ENCODE data around the gene DCTPP1. TPM values are rescaled to one million over a fixed set of nuclear protein-coding genes. Genes with fewer than 3 reads are reported as not detected.

DCTPP1 gene
- total RNA-seq, 1 experiment from 2014 or later: 120 TPM

GRCh38 chr16:30474684-30475083 is 44.9 kb upstream of the DCTPP1 start:
- Mint-ChIP-seq H3K27ac (ENCODE audit: unreplicated experiment) (no peak overlapping the region), H3K4me1 (ENCODE audit: low read depth, unreplicated experiment) (no peaks in the 10 kb centered on the region), H3K4me3 (ENCODE audit: low read depth, unreplicated experiment) (no peak overlapping the region), H3K36me3 (ENCODE audit: insufficient read depth, unreplicated experiment) (no peaks in the 10 kb centered on the region), H3K27me3 (ENCODE audit: unreplicated experiment) (peaks cover 63% of the 10 kb centered on the region), H3K9me3 (ENCODE audit: low read depth, unreplicated experiment) (no peaks in the 10 kb centered on the region)
- TF ChIP-seq CTCF (IDR thresholded peaks at IDR 0.05; ENCODE audit: unreplicated experiment): no peak
- CTCF ChIA-PET: no interaction called here
- intact Hi-C loops (cut with micrococcal nuclease; ENCODE audit: unreplicated experiment): no loop called here
- BruUV-seq (replicated peaks): no TSS peak
- no peak for DNase-seq

- no peak for TF ChIP-seq CTCF (IDR thresholded peaks at IDR 0.05; ENCODE audit: unreplicated experiment)
- CTCF ChIA-PET: interaction anchor here (0.5 to 1.2 kb wide), 2 partner anchors 97 to 1403 kb away, joined by 3 to 5 read pairs; partner anchors contain the start of gene ZNF688
- Mint-ChIP-seq H3K27me3 (ENCODE audit: unreplicated experiment) (peaks cover 59% of the 10 kb centered on the region), H3K4me1 (ENCODE audit: low read depth, unreplicated experiment) (no peaks in the 10 kb centered on the region), H3K36me3 (ENCODE audit: insufficient read depth, unreplicated experiment) (no peaks in the 10 kb centered on the region), H3K9me3 (ENCODE audit: low read depth, unreplicated experiment) (no peaks in the 10 kb centered on the region), H3K27ac (ENCODE audit: unreplicated experiment) (no peak overlapping the region), H3K4me3 (ENCODE audit: low read depth, unreplicated experiment) (no peak overlapping the region)
- BruUV-seq (replicated peaks): no TSS peak
- intact Hi-C loops (cut with micrococcal nuclease; ENCODE audit: unreplicated experiment): no loop called here
- no peak for DNase-seq
Observed at GRCh38 chr16:30474074-30474452, 44.2 kb upstream of the DCTPP1 start.

GRCh38 chr16:30473231-30474073 is 43.6 kb upstream of the DCTPP1 start:
- Mint-ChIP-seq H3K4me3 (ENCODE audit: low read depth, unreplicated experiment) (no peak overlapping the region), H3K9me3 (ENCODE audit: low read depth, unreplicated experiment) (no peaks in the 10 kb centered on the region), H3K4me1 (ENCODE audit: low read depth, unreplicated experiment) (no peaks in the 10 kb centered on the region), H3K27me3 (ENCODE audit: unreplicated experiment) (peaks cover 53% of the 10 kb centered on the region), H3K27ac (ENCODE audit: unreplicated experiment) (no peak overlapping the region), H3K36me3 (ENCODE audit: insufficient read depth, unreplicated experiment) (no peaks in the 10 kb centered on the region)
- intact Hi-C loops (cut with micrococcal nuclease; ENCODE audit: unreplicated experiment): no loop called here
- BruUV-seq (replicated peaks): no TSS peak
- no peak for TF ChIP-seq CTCF (IDR thresholded peaks at IDR 0.05; ENCODE audit: unreplicated experiment)
- CTCF ChIA-PET: interaction anchor here (0.5 to 1.2 kb wide), 2 partner anchors 98 to 1402 kb away, joined by 3 to 5 read pairs; partner anchors contain the start of gene ZNF688
- no peak for DNase-seq

GRCh38 chr16:30472328-30472942 is 42.6 kb upstream of the DCTPP1 start, which contains the start of gene ITGAL:
Gene ITGAL (plus strand): TSS chr16:30472742. CDS start chr16:30472838, 96 bp downstream.
- CTCF ChIA-PET: interaction anchor here (1.2 kb wide), 1 partner anchor 99 kb away, joined by 3 read pairs; the partner anchor contains the start of gene ZNF688
- TF ChIP-seq CTCF (IDR thresholded peaks at IDR 0.05; ENCODE audit: unreplicated experiment): no peak
- Mint-ChIP-seq H3K27ac (ENCODE audit: unreplicated experiment) (no peak within 1 kb of the TSS), H3K4me1 (ENCODE audit: low read depth, unreplicated experiment) (no peaks in the 10 kb centered on the region), H3K27me3 (ENCODE audit: unreplicated experiment) (peaks cover 43% of the 10 kb centered on the region), H3K4me3 (ENCODE audit: low read depth, unreplicated experiment) (no peak within 1 kb of the TSS), H3K9me3 (ENCODE audit: low read depth, unreplicated experiment) (no peaks in the 10 kb centered on the region), H3K36me3 (ENCODE audit: insufficient read depth, unreplicated experiment) (no peaks in the 10 kb centered on the region)
- DNase-seq: no peak
- BruUV-seq (replicated peaks): no TSS peak
- intact Hi-C loops (cut with micrococcal nuclease; ENCODE audit: unreplicated experiment): no loop called here

All from Calu3 (cell line).